GM21526 (cell line): ENCODE measurements around the gene CDH20.

Experiments used
- ATAC-seq: cut with Tn5 transposase; IDR thresholded peaks from one replicate; pipeline ENCODE4 v1.9.1; 2021; ENCODE audit warnings: moderate library complexity; ENCODE audit not compliant: unreplicated experiment, low FRiP score

Gene CDH20

GRCh38 chr18:61502472-61502871 is 169.2 kb downstream of the CDH20 start:
- ATAC-seq: no peak

- no peak for ATAC-seq
Measured at GRCh38 chr18:61503688-61504087, 170.5 kb downstream of the CDH20 start.

GRCh38 chr18:61528961-61529360 is 195.7 kb downstream of the CDH20 start:
- ATAC-seq: no peak

- no peak for ATAC-seq
Measured at GRCh38 chr18:61530681-61531080, 197.5 kb downstream of the CDH20 start.

GRCh38 chr18:61531182-61531581 is 198.0 kb downstream of the CDH20 start:
- no peak for ATAC-seq

- ATAC-seq: no peak
Measured at GRCh38 chr18:61531891-61532290, 198.7 kb downstream of the CDH20 start.

GRCh38 chr18:61535401-61535800 is 202.2 kb downstream of the CDH20 start:
- no peak for ATAC-seq

GRCh38 chr18:61541673-61542072 is 208.4 kb downstream of the CDH20 start:
- ATAC-seq: no peak

GRCh38 chr18:61542596-61542995 is 209.4 kb downstream of the CDH20 start:
- no peak for ATAC-seq

GRCh38 chr18:61543518-61543917 is 210.3 kb downstream of the CDH20 start:
- ATAC-seq: no peak

- no peak for ATAC-seq
Measured at GRCh38 chr18:61544178-61544577, 210.9 kb downstream of the CDH20 start.

GRCh38 chr18:61545281-61546245 is 212.3 kb downstream of the CDH20 start:
- ATAC-seq: no peak

GRCh38 chr18:61546590-61546989 is 213.4 kb downstream of the CDH20 start:
- ATAC-seq: no peak

- no peak for ATAC-seq
Measured at GRCh38 chr18:61549416-61549815, 216.2 kb downstream of the CDH20 start.

- no peak for ATAC-seq
Measured at GRCh38 chr18:61549889-61550288, 216.7 kb downstream of the CDH20 start.

GRCh38 chr18:61551586-61551985 is 218.4 kb downstream of the CDH20 start:
- peak; percentile 80 for ATAC-seq

GRCh38 chr18:61553045-61553659 is 219.9 kb downstream of the CDH20 start:
- ATAC-seq: no peak

GRCh38 chr18:61554117-61554776 is 221.0 kb downstream of the CDH20 start:
- ATAC-seq: no peak

- no peak for ATAC-seq
Measured at GRCh38 chr18:61554946-61555361, 221.7 kb downstream of the CDH20 start.

- no peak for ATAC-seq
Measured at GRCh38 chr18:61556316-61556715, 223.1 kb downstream of the CDH20 start.

- ATAC-seq: no peak
Measured at GRCh38 chr18:61556862-61557261, 223.6 kb downstream of the CDH20 start.
